Measurements from ENCODE around the gene DPM2.

The DPM2 gene

DNA sequence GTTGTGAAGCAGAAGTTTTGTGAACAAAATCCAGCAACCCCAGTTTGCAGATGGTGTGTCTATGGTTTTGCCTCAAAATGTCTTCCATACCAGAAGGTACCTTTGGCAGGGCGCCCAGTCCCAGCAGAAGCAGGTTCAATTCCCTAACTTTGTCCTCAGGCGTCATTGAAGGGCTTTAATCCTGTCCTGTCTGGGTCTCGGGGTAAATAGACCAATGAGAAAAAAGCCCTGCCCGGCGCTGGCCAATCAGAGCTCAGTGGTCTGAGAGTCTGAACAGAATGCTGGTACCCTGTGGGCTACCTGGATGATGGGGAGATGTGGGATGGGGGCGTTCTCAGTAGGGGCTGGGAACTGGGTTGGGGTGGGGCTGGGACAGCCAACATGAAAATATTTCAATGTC is 14.6 kb downstream of the DPM2 start:
- ChIA-PET CTCF (interaction anchor here (0.8 to 6.4 kb wide), 13 partner anchors 23 to 428 kb away, joined by 3 to 119 read pairs (median 8); partner anchors contain the start of genes CDK9, ST6GALNAC6 and TOR2A), POLR2A (interaction anchor here (0.9 to 1.6 kb wide), 2 partner anchors 120 to 316 kb away, joined by 4 to 5 read pairs; no protein-coding TSS in a partner anchor)
- DNase-seq (ENCODE audit: low read depth, low spot score): no peak
- TF ChIP-seq, protein P1, sequence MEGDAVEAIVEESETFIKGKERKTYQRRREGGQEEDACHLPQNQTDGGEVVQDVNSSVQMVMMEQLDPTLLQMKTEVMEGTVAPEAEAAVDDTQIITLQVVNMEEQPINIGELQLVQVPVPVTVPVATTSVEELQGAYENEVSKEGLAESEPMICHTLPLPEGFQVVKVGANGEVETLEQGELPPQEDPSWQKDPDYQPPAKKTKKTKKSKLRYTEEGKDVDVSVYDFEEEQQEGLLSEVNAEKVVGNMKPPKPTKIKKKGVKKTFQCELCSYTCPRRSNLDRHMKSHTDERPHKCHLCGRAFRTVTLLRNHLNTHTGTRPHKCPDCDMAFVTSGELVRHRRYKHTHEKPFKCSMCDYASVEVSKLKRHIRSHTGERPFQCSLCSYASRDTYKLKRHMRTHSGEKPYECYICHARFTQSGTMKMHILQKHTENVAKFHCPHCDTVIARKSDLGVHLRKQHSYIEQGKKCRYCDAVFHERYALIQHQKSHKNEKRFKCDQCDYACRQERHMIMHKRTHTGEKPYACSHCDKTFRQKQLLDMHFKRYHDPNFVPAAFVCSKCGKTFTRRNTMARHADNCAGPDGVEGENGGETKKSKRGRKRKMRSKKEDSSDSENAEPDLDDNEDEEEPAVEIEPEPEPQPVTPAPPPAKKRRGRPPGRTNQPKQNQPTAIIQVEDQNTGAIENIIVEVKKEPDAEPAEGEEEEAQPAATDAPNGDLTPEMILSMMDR (IDR thresholded peaks at IDR 0.05; ENCODE audit: insufficient read depth, low read length, missing control alignments): no peak
- no peak overlapping the region for H3K4me3 ChIP-seq (ENCODE audit: low read depth, low read length)

DNA sequence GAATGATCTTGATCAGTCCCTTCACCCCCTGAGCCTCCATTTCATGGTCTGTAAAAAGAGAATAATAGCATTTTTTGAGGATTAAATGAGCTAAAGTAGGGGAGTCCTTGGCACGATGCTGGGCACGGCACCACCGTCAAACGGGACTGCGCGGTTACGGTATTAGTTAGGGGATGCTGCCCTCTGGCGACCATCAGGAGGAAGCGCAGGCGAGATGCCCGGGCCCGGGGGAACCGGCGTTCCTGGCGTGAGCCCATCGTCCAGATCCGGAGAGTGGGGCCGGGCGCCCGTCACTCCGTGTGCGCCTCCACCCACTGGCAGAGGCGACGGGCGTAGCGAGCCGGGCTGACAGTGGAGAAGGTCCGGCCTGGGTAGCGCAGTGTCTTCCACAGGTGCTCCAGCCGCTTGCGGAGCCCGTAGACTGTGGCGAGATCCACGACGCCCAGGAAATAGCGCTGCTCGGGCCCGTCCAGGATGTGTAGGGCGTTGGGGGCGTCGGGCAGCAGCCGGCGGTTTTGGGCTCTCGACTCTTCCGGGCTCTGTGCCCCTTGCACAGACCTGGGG is 16.0 kb downstream of the DPM2 start:
- H3K4me3 ChIP-seq (ENCODE audit: low read depth, low read length): peak overlapping the region; percentile 40
- POLR2A ChIA-PET: interaction anchor here (0.6 to 1.2 kb wide), 4 partner anchors 120 to 364 kb away, joined by 3 to 5 read pairs (median 3); partner anchors contain the start of gene CDK9
- TF ChIP-seq, protein P1 (IDR thresholded peaks at IDR 0.05; ENCODE audit: insufficient read depth, low read length, missing control alignments): peak; percentile 94
- CTCF ChIA-PET: interaction anchor here (0.6 to 6.4 kb wide), 69 partner anchors 9 to 956 kb away, joined by 3 to 119 read pairs (median 5); partner anchors contain the start of genes CDK9, ENG, PIP5KL1 and PTRH1
- DNase-seq (ENCODE audit: low read depth, low spot score): no peak

DNA sequence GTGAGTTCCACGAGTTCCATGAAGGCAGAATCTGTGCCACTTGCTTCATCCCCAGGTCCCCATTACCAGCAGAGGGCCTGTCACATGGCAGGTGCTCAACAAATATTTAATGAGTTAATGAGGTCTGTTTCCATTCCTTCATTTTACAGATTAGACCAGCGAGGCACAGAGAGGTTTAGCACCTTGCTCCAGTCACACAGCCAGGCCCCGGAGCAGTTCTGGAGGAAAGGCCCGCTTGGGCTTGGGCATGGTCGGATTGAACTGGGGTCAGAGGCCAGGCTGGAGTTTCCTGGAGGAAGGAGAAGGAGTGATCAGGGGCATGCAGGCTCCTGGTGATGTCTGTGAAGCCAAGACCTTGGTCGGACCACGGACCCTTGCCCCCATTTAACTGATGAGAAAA is 16.9 kb downstream of the DPM2 start:
- no peak for DNase-seq (ENCODE audit: low read depth, low spot score)
- TF ChIP-seq, protein P1 (IDR thresholded peaks at IDR 0.05; ENCODE audit: insufficient read depth, low read length, missing control alignments): no peak
- H3K4me3 ChIP-seq (ENCODE audit: low read depth, low read length): no peak overlapping the region
- ChIA-PET POLR2A (interaction anchor here (1.2 kb wide), 2 partner anchors 119 to 135 kb away, joined by 3 read pairs; partner anchors contain the start of gene CDK9), CTCF (interaction anchor here (0.6 to 6.4 kb wide), 73 partner anchors 8 to 955 kb away, joined by 3 to 119 read pairs (median 4); partner anchors contain the start of genes CDK9, ENG, PIP5KL1 and PTRH1)

DNA sequence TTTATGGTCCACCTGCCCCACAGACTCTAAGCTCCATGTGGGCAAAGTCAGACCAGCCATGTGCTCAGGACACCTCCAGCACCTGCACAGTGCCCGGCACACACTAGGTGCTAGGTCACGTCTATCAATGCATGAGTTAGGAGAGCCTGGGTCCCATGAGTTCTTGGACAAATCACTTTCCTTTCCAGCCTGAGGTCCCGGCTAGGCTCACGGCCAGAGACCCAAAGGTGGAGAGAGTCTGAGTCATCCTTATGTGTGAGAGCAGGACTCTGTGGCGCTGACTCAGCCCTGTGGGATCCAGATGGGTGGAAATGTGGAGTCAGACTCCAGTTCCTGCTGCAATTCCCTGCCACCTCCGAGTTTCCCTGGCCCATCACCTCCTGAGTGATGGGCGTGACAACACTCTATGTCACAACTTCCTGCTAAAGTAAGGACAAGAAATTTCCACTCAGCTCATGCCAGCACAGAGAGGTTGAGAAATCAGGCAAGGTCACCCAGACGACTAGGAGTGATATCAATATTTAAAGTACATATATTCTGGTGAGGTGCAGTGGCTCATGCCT is 18.3 kb downstream of the DPM2 start:
- TF ChIP-seq, protein P1 (IDR thresholded peaks at IDR 0.05; ENCODE audit: insufficient read depth, low read length, missing control alignments): no peak
- POLR2A ChIA-PET: interaction anchor here (0.6 to 1.2 kb wide), 3 partner anchors 21 to 398 kb away, joined by 3 read pairs; no protein-coding TSS in a partner anchor
- peak; percentile 95 for DNase-seq (ENCODE audit: low read depth, low spot score)
- no peak overlapping the region for H3K4me3 ChIP-seq (ENCODE audit: low read depth, low read length)
- CTCF ChIA-PET: interaction anchor here (1.0 to 5.9 kb wide), 16 partner anchors 11 to 704 kb away, joined by 3 to 119 read pairs (median 4); partner anchors contain the start of genes CDK9, PIP5KL1 and TOR2A

DNA sequence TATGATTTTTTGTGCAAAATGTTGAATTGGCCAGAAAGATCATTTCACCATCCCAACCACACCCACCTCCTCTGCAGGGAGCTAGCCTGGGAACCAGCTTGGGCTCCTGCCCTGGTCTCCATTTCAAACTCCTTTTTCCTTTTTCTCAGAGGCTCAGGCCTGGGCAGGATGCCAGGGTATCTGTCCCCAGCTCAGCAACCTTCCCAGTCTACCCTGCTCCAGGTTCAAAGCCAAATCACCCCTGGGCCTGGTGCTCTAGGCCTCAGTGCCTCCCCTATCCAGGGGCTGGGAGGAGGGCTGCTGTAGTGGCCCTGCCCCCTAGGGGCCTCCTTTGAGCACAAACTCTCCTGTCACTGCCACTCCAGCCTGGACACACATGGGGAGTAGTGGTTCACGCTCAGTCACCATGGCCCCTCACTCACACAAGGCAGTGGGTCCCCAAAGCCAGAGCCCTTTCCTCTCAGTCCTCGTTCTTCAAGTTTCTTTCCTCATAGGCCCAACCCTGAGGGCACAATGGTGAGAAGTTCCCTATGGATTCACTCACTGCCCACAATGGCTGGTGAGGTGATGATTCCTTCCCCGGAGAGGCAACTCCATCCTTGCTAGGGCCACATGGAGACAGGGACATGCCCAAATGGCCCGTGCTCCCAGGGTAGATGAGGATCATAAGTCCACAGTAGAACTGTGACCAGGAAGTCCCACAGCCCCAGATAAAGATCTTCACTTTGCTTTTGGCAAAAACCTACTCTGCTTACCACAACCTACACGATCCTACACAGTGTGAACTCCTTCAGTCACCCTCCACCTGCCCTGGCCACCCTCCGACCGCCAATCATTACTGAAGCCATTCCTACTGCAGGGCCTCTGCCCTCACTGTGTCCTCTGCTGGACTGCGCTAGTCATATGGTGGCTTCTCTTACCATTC is 19.2 kb downstream of the DPM2 start:
- ChIA-PET CTCF (interaction anchor here (0.6 to 5.9 kb wide), 12 partner anchors 24 to 347 kb away, joined by 3 to 119 read pairs (median 7); partner anchors contain the start of genes CDK9 and TOR2A), POLR2A (interaction anchor here (0.6 to 1.2 kb wide), 2 partner anchors 20 to 397 kb away, joined by 3 read pairs; no protein-coding TSS in a partner anchor)
- no peak for DNase-seq (ENCODE audit: low read depth, low spot score)
- TF ChIP-seq, protein P1 (IDR thresholded peaks at IDR 0.05; ENCODE audit: insufficient read depth, low read length, missing control alignments): no peak
- H3K4me3 ChIP-seq (ENCODE audit: low read depth, low read length): no peak overlapping the region
